GM23248 (cell line): Measurements from ENCODE around the gene INPP4A. TPM values are rescaled to one million over a fixed set of nuclear protein-coding genes. Genes with fewer than 3 reads are reported as not detected.

Experiments used
- DNase-seq: peaks from one replicate; pipeline ENCODE4 v3.0.0-alpha.2; 2015
- H2AFZ ChIP-seq: fragments of 200-600 bp; sonication (generic); 2 replicates; pipeline ENCODE4 v1.6.1; 2016; ENCODE audit warnings: antibody characterized with exemption
- H3F3A ChIP-seq: fragments of 200-600 bp; sonication (generic); 2 replicates; pipeline ENCODE4 v1.6.1; 2016; ENCODE audit warnings: mild to moderate bottlenecking, antibody characterized with exemption, mixed run types; ENCODE audit not compliant: insufficient read depth
- H3K27ac ChIP-seq: fragments of 200-600 bp; sonication (generic); 2 replicates; pipeline ENCODE4 v1.5.1; 2016; ENCODE audit warnings: mild to moderate bottlenecking
- H3K27me3 ChIP-seq: fragments of 200-600 bp; sonication (generic); replicated peaks from 2 replicates; pipeline ENCODE4 v1.6.1; 2016; ENCODE audit warnings: mild to moderate bottlenecking; ENCODE audit not compliant: insufficient read depth
- H3K36me3 ChIP-seq: fragments of 200-600 bp; sonication (generic); 2 replicates; pipeline ENCODE4 v1.6.1; 2016; ENCODE audit warnings: low read depth, mild to moderate bottlenecking
- H3K4me1 ChIP-seq: fragments of 200-600 bp; sonication (generic); 2 replicates; pipeline ENCODE4 v1.6.1; 2016; ENCODE audit warnings: mild to moderate bottlenecking; ENCODE audit not compliant: insufficient read depth
- H3K4me2 ChIP-seq: fragments of 200-600 bp; sonication (generic); one replicate; pipeline ENCODE4 v1.6.1; 2016; ENCODE audit warnings: mild to moderate bottlenecking; ENCODE audit not compliant: unreplicated experiment
- H3K4me3 ChIP-seq: fragments of 200-600 bp; sonication (generic); 2 replicates; pipeline ENCODE4 v1.5.1; 2016; ENCODE audit warnings: mild to moderate bottlenecking
- H3K79me2 ChIP-seq: fragments of 200-600 bp; sonication (generic); 2 replicates; pipeline ENCODE4 v1.6.1; 2016; ENCODE audit warnings: mild to moderate bottlenecking; ENCODE audit not compliant: insufficient read depth
- H3K9ac ChIP-seq: fragments of 200-600 bp; sonication (generic); 2 replicates; pipeline ENCODE4 v1.6.1; 2016; ENCODE audit warnings: mild to moderate bottlenecking
- H3K9me2 ChIP-seq: fragments of 200-600 bp; sonication (generic); 2 replicates; pipeline ENCODE4 v1.6.1; 2016; ENCODE audit warnings: mixed run types, mild to moderate bottlenecking, moderate library complexity; ENCODE audit not compliant: insufficient read depth
- H3K9me3 ChIP-seq: fragments of 200-600 bp; sonication (generic); one replicate; pipeline ENCODE4 v1.6.1; 2017; ENCODE audit warnings: low read depth
- H4K20me1 ChIP-seq: fragments of 200-600 bp; sonication (generic); 2 replicates; pipeline ENCODE4 v1.6.0; 2016; ENCODE audit not compliant: insufficient read depth
- EZH2 ChIP-seq: fragments of 200-600 bp; sonication (generic); IDR thresholded peaks from 2 replicates; pipeline ENCODE4 v1.6.1; 2018; ENCODE audit warnings: antibody characterized with exemption, mild to moderate bottlenecking; ENCODE audit not compliant: insufficient read depth, poor library complexity, severe bottlenecking
- EZH2phosphoT487 ChIP-seq: fragments of 200-600 bp; sonication (generic); IDR thresholded peaks from 2 replicates; pipeline ENCODE4 v1.6.1; 2018; ENCODE audit warnings: antibody characterized with exemption, moderate library complexity, mild to moderate bottlenecking, low read depth; ENCODE audit not compliant: insufficient read depth
- WGBS, 2 experiments: methylation state at CpG; one replicate each; pipeline ENCODE4 v1.1.6; 2015 to 2017; ENCODE audit warnings: low lambda C conversion rate in 2 of 2, low coverage in 1 of 2; ENCODE audit errors: missing lambda C conversion rate in 2 of 2; 5-methylcytosine and 5-hydroxymethylcytosine counted together
- in situ Hi-C: fragments of 300-500 bp; cut with MboI; formaldehyde crosslinking; loops from 2 replicates; pipeline ENCODE4 v1.15.0; 2020
- polyA plus RNA-seq: library from polyadenylated mRNA; unstranded; fragments of >200 nt; fragmentation: Nextera tagmentation; extraction: Ambion mirVana; gene quantifications from 2 replicates; pipeline ENCODE4 v1.2.1, GENCODE V29; 2016
- total RNA-seq: library from RNA; depleted of rRNA; stranded (reverse); fragments of >200 nt; shearing (Covaris generic); gene quantifications from 2 replicates; pipeline ENCODE4 v1.2.3, GENCODE V29; 2014

Gene INPP4A
- total and polyA plus RNA-seq, 2 experiments from 2014 or later = 9.5 to 16.0 TPM

DNA sequence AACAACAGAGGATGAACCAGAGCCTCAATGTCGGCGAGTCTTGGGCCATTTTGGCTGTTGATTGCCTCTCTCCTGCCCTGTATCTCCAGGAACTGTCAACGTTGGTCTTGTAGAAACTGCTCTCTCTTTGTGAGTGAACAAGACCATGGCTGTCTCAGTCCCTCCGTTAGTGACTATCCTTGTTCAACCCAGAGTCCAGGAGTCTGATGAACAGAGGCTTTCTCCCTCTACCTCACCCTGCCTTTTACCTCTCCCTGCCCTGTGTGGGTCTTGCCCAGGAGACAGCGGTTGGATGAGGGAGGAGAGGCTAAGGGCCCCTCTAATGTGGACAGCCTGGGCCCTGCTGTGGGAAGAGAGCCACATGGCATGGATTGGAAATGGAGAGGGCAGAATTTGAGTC is 32.8 kb downstream of the INPP4A start:
- Histone ChIP-seq H3K9me3 (no peaks in the 10 kb centered on the region), H3K79me2 (0 out of 2 replicates have a peak, but pooled peaks cover 36% of the 10 kb centered on the region), H3K4me1 (peaks cover 12% of the 10 kb centered on the region), H3K36me3 (no peaks in the 10 kb centered on the region), H3K4me3 (no peak overlapping the region), H3K9me2 (no peaks in the 10 kb centered on the region), H3K9ac (no peak overlapping the region), H3F3A (peaks cover 7% of the 10 kb centered on the region; the same call in 1 of the 2 replicates), H4K20me1 (no peaks in the 10 kb centered on the region; the same call in 1 of the 2 replicates), H3K4me2 (no peak overlapping the region), H3K27ac (no peak overlapping the region), H2AFZ (no peak overlapping the region), H3K27me3 (no peaks in the 10 kb centered on the region)
- no peak for TF ChIP-seq EZH2
- TF ChIP-seq EZH2phosphoT487 = no peak
- DNase-seq = no peak
- in situ Hi-C loops = no loop called here
- WGBS, 2 experiments = 88 to 94% methylated on average over 5 of the region's 5 CpGs

DNA sequence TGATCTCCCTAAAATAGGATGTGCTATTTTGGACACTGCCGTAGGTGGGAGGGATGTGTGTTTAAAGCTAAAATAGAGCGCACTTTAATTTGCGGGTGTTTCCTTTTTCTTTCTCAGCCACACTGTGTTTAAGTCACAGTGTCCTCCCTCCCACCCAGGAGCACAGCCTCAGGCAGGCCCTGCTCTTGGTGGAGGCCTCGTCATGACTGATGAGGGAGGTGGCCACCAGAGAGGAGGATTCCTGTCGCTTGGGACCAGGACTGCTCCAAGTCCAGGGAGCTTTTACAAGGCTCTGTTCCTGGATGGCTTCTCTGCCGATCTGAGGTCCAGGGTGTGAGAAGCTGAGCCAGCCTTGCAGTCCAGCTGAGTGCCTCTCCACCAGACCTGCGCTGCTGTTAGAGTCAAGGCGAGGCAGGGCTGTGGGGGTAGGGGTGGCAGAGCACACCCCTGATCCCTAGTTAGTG is 33.5 kb downstream of the INPP4A start:
- Histone ChIP-seq H3K36me3 (no peaks in the 10 kb centered on the region), H3K27me3 (no peaks in the 10 kb centered on the region), H3K79me2 (0 out of 2 replicates have a peak, but pooled peaks cover 36% of the 10 kb centered on the region), H3K27ac (no peak overlapping the region), H3K9me2 (no peaks in the 10 kb centered on the region), H3K4me3 (no peak overlapping the region), H3K4me1 (peaks cover 12% of the 10 kb centered on the region), H4K20me1 (no peaks in the 10 kb centered on the region; the same call in 1 of the 2 replicates), H3K9ac (no peak overlapping the region), H3K4me2 (no peak overlapping the region), H3F3A (peaks cover 7% of the 10 kb centered on the region; the same call in 1 of the 2 replicates), H3K9me3 (no peaks in the 10 kb centered on the region), H2AFZ (no peak overlapping the region)
- no peak for DNase-seq
- no peak for TF ChIP-seq EZH2phosphoT487
- no peak for TF ChIP-seq EZH2
- WGBS, 2 experiments = 89 to 92% methylated on average over 8 of the region's 8 CpGs
- in situ Hi-C loops = no loop called here

DNA sequence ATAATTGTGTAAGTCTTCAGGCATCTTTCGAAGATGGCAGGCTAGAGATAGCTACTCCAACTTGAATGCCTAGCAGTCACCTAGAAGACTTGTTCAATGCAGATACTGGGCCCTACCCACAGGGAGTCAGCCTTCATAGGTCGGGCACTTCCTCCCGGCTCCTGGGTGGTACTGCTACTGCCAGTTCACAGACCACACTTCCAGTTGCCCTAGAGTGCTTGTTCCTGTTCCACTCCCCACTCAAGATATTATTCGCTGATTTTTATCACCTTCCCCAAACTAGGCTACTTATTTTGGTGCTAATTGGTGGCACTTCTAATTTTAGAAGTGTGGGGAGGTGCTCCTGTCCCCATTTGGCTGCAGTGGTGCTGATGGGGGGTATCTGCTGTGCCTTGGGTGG is 34.2 kb downstream of the INPP4A start:
- no peaks in the 10 kb centered on the region; the same call in 1 of the 2 replicates for H4K20me1 ChIP-seq
- in situ Hi-C loops = no loop called here
- no peaks in the 10 kb centered on the region for H3K36me3 ChIP-seq
- H3K9me3 ChIP-seq = no peaks in the 10 kb centered on the region
- 94 to 100% methylated on average over 4 of the region's 4 CpGs for WGBS, 2 experiments
- no peak overlapping the region for H2AFZ ChIP-seq
- H3K9me2 ChIP-seq = no peaks in the 10 kb centered on the region
- H3K4me2 ChIP-seq = no peak overlapping the region
- no peak for TF ChIP-seq EZH2
- no peak for TF ChIP-seq EZH2phosphoT487
- H3K4me1 ChIP-seq = peaks cover 12% of the 10 kb centered on the region
- H3K4me3 ChIP-seq = no peak overlapping the region
- peaks cover 7% of the 10 kb centered on the region; the same call in 1 of the 2 replicates for H3F3A ChIP-seq
- H3K27me3 ChIP-seq = no peaks in the 10 kb centered on the region
- H3K27ac ChIP-seq = no peak overlapping the region
- 0 out of 2 replicates have a peak, but pooled peaks cover 31% of the 10 kb centered on the region for H3K79me2 ChIP-seq
- DNase-seq = no peak
- no peak overlapping the region for H3K9ac ChIP-seq

DNA sequence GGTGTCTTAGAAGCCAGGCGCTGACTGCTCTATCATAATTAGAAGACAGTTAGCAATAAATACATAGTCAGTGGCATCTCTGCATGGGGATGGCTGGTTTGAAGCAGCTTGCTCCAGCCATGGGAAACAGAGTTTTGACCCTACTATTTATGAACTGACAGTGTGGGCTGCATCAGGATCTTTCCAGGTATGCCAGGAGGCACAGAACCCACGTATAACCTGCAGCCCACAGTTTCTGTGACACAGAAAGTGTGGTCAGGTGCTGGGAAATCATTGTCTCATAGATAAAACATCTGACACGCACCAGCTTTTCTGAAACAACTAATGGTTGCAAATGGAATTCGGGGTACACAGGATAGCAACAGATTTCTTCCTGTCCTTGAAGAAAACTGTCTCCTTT is 34.7 kb downstream of the INPP4A start:
- Histone ChIP-seq H3K27ac (no peak overlapping the region), H3K36me3 (no peaks in the 10 kb centered on the region), H3K9me2 (no peaks in the 10 kb centered on the region), H3K4me1 (peaks cover 12% of the 10 kb centered on the region), H3F3A (peaks cover 7% of the 10 kb centered on the region; the same call in 1 of the 2 replicates), H3K27me3 (no peaks in the 10 kb centered on the region), H3K79me2 (peaks cover 30% of the 10 kb centered on the region; the same call in 1 of the 2 replicates), H3K9ac (no peak overlapping the region), H3K4me2 (peak overlapping the region; percentile 12), H3K9me3 (no peaks in the 10 kb centered on the region), H3K4me3 (no peak overlapping the region), H2AFZ (no peak overlapping the region), H4K20me1 (no peaks in the 10 kb centered on the region; the same call in 1 of the 2 replicates)
- TF ChIP-seq EZH2phosphoT487 (no peak), EZH2 (no peak)
- no peak for DNase-seq
- WGBS, 2 experiments = 89 to 95% methylated on average over 4 of the region's 4 CpGs
- in situ Hi-C loops = no loop called here
